AG04450 (cell line): ENCODE data around the gene RHBDF1. TPM values are rescaled to one million over a fixed set of nuclear protein-coding genes. Genes with fewer than 3 reads are reported as not detected.

Experiments
- CTCF ChIA-PET: fragments of 300-600, 350-600 bp; formaldehyde crosslinking; extraction: SDS; loops from one replicate; lab custom pipeline; 2022; ENCODE audit warnings: antibody characterized with exemption, inconsistent platforms; lab: Charles Lee
- POLR2A ChIA-PET: fragments of 350-600 bp; formaldehyde crosslinking; extraction: SDS; loops from one replicate; lab custom pipeline; 2021; ENCODE audit warnings: antibody characterized with exemption, inconsistent platforms; lab: Yijun Ruan, JAX
- DNase-seq: peaks from one replicate; pipeline ENCODE4 v3.0.0-alpha.2; 2011; ENCODE audit warnings: low read depth, low spot score
- H3K27ac ChIP-seq: one replicate; pipeline ENCODE4 v1.5.1; 2012; ENCODE audit warnings: low read depth, low read length, control low read depth
- H3K27me3 ChIP-seq: one replicate; pipeline ENCODE4 v1.6.0; 2012; ENCODE audit warnings: low read length; ENCODE audit not compliant: control insufficient read depth, insufficient read depth
- H3K4me3 ChIP-seq: 2 replicates; pipeline ENCODE4 v1.5.1; 2011; ENCODE audit warnings: mild to moderate bottlenecking, low read depth, low read length, control low read depth
- H3K9me3 ChIP-seq: 2 replicates; pipeline ENCODE4 v1.5.1; 2012; ENCODE audit warnings: low read length; ENCODE audit not compliant: control insufficient read depth, insufficient read depth
- CTCF ChIP-seq: IDR thresholded peaks from 2 replicates; pipeline ENCODE4 v1.5.1; 2011; ENCODE audit warnings: low read depth, low read length, control low read depth, inconsistent platforms
- polyA plus RNA-seq: library from polyadenylated mRNA; depleted of rRNA; stranded (reverse); fragments of >200 nt; gene quantifications from 2 replicates; pipeline ENCODE4 v1.2.3, GENCODE V29; 2011

The RHBDF1 gene
- polyA plus RNA-seq, 1 experiment = 50.2 TPM

GRCh38 chr16:45454-45853 is 27.0 kb downstream of the RHBDF1 start:
- no peaks in the 10 kb centered on the region for H3K27me3 ChIP-seq
- ChIA-PET POLR2A (no interaction called here), CTCF (interaction anchor here (1.6 kb wide), 1 partner anchor 20 kb away, joined by 3 read pairs; no protein-coding TSS in a partner anchor)
- no peaks in the 10 kb centered on the region; the same call in 1 of the 2 replicates for H3K9me3 ChIP-seq
- H3K27ac ChIP-seq = peak overlapping the region; percentile 3
- no peak for TF ChIP-seq CTCF
- no peak for DNase-seq
- H3K4me3 ChIP-seq = no peak overlapping the region

- ChIA-PET CTCF (interaction anchor here (0.6 to 1.6 kb wide), 2 partner anchors 9 to 21 kb away, joined by 3 to 4 read pairs; partner anchors contain the start of gene POLR3K), POLR2A (no interaction called here)
- H3K27ac ChIP-seq = no peak overlapping the region
- no peaks in the 10 kb centered on the region for H3K27me3 ChIP-seq
- H3K4me3 ChIP-seq = no peak overlapping the region
- H3K9me3 ChIP-seq = no peaks in the 10 kb centered on the region; the same call in 1 of the 2 replicates
- no peak for TF ChIP-seq CTCF
- no peak for DNase-seq
Measured at GRCh38 chr16:44655-45054, 27.8 kb downstream of the RHBDF1 start.

DNA sequence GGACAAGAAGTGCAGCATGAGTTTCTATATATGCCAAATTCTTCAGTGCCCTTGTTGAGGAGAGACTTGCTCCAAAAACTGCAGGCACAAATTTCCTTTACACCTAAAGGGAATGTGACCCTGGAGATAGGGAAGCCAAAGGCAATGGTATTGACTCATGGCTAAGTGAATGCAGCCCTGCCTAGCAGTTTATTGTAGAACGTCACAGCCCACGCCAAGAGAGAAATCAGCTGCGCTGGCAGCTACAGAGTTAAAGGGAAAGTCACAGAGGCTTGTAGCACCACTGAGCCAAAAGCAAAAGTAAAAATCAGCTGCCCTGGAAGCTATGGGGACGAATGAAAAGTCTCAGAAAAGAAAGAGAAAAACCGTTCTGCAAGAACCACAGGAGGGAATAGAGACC is 29.1 kb downstream of the RHBDF1 start:
- ChIA-PET CTCF (no interaction called here), POLR2A (no interaction called here)
- no peaks in the 10 kb centered on the region; the same call in 1 of the 2 replicates for H3K9me3 ChIP-seq
- TF ChIP-seq CTCF = no peak
- no peak for DNase-seq
- H3K27me3 ChIP-seq = no peaks in the 10 kb centered on the region
- no peak overlapping the region for H3K4me3 ChIP-seq
- H3K27ac ChIP-seq = no peak overlapping the region

DNA sequence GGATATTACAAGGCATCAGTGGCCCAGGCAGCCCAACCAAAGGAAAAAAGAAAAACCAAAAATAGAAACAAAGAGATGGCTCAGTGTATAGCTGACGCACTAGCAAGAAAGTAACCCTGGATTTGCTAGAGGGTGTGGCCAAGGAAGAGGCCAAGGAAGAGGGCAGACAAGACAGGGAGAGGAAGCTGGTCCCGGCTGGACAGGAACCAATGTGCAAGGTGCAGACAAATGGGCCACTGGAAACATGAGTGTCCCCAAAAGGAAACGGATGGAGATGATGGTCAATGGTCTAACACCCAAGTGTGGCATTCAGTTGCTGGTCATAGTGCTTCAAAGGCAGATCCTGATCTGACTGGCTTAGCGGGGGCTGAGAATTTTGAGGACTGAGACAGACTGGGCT is 29.7 kb downstream of the RHBDF1 start:
- TF ChIP-seq CTCF = no peak
- CTCF ChIA-PET = no interaction called here
- H3K27ac ChIP-seq = no peak overlapping the region
- H3K27me3 ChIP-seq = no peaks in the 10 kb centered on the region
- H3K4me3 ChIP-seq = no peak overlapping the region
- DNase-seq = no peak
- POLR2A ChIA-PET = no interaction called here
- no peaks in the 10 kb centered on the region; the same call in 1 of the 2 replicates for H3K9me3 ChIP-seq

DNA sequence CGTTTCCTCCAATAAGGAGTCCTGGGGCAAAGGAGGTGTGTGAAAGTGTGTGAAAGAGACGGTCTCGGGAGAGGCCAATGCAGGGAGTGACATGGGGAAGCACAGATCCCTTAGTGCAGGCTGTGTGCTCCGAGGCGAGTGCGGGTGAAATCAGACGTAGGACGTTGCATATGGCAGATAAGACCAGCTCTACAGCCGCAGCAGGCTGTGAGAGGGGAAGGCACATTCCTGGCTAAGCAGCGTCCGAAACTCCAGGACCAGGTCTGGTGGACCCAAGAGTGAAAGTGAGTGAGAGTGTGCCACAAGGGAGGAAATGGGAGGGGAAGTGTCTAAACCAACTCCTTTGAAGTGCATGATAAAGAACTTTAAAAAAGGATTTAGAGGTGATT is 30.4 kb downstream of the RHBDF1 start:
- Histone ChIP-seq H3K9me3 (no peaks in the 10 kb centered on the region; the same call in 1 of the 2 replicates), H3K27ac (no peak overlapping the region), H3K4me3 (no peak overlapping the region), H3K27me3 (no peaks in the 10 kb centered on the region)
- no peak for TF ChIP-seq CTCF
- ChIA-PET CTCF (no interaction called here), POLR2A (no interaction called here)
- DNase-seq = no peak
